ENCODE measurements around the gene WDR64. TPM values are rescaled to one million over a fixed set of nuclear protein-coding genes. Genes with fewer than 3 reads are reported as not detected.

The WDR64 gene
- total and polyA plus RNA-seq, 12 donors: 0.11 to 0.24 (median 0.12) TPM; not detected in 8

DNA sequence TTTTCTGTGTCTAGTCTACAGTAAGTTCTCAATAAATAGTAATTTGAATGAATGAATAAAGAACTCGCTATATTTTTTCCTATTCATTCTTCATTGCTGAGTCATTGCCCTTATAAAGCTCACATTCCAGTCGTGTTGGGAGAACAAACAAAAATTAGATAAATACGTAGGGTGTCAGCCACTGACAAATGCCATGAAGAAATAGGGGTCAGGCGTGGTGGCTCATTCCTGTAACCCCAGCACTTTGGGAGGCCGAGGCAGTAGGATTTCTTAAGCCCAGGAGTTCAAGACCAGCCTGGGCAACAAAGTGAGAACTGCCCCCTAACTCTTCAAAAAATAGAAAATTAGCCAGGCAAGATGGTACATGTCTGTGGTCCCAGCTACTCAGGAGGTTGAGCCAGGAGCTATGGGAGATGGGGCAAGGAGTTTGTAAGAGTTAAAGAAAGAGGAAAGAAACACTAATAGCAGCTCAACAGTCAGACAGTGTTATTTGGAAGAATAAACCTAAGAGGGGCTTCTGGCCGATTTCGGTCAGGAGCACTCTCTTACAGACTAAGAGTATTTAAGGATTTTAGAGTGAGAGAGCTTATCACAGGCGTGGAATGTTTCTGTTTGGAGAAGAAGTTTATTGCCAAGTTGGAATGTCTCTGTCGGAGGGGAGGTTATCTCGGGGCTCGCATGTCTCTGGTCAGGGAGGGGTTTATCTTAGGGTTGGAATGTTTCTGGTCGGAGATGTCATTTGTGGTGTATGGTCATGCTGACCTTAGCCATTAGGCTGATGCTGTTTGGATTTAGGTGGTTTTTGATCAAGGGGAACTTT lies 10.1 kb upstream of the WDR64 start:
- no peaks in the 10 kb centered on the region for H3K27me3 ChIP-seq
- no peak overlapping the region for H3K4me3 ChIP-seq
- H3K4me1 ChIP-seq (replicated peaks in 1 of 2): peaks cover 15 to 19% of the 10 kb centered on the region in 2 donors
- intact Hi-C loops (cut with DNase I): no loop called here
- H3K36me3 ChIP-seq (replicated peaks in 1 of 2): no peaks in the 10 kb centered on the region
- 74 to 79% (median 78%) methylated on average over 12 of the region's 12 CpGs for WGBS, 4 donors
- H3K27ac ChIP-seq: no peak overlapping the region
- TF ChIP-seq POLR2A (IDR thresholded peaks at IDR 0.05): no peak
- TF ChIP-seq, protein P1, sequence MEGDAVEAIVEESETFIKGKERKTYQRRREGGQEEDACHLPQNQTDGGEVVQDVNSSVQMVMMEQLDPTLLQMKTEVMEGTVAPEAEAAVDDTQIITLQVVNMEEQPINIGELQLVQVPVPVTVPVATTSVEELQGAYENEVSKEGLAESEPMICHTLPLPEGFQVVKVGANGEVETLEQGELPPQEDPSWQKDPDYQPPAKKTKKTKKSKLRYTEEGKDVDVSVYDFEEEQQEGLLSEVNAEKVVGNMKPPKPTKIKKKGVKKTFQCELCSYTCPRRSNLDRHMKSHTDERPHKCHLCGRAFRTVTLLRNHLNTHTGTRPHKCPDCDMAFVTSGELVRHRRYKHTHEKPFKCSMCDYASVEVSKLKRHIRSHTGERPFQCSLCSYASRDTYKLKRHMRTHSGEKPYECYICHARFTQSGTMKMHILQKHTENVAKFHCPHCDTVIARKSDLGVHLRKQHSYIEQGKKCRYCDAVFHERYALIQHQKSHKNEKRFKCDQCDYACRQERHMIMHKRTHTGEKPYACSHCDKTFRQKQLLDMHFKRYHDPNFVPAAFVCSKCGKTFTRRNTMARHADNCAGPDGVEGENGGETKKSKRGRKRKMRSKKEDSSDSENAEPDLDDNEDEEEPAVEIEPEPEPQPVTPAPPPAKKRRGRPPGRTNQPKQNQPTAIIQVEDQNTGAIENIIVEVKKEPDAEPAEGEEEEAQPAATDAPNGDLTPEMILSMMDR (IDR thresholded peaks at IDR 0.05): no peak
- no peak for DNase-seq
- no peaks in the 10 kb centered on the region for H3K9me3 ChIP-seq (replicated peaks in 1 of 3)

DNA sequence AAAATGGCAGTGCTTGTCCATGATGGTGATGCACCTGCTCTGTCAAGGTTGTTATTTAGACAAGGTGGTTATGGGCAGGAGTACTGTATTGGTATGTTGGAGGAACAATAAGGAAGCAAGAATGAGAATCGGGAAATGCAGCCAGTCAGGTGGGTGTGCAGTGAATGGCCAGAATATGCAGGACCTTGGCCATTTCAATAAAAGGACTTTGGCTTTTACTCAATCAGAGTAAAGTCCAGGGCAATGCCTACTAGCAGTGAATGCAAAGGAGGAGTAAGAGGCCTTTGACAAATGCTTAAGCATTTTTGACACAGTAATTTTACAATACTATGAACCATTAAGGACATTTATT lies 9.5 kb upstream of the WDR64 start:
- no peaks in the 10 kb centered on the region for H3K9me3 ChIP-seq (replicated peaks in 1 of 3)
- TF ChIP-seq, protein P1 (IDR thresholded peaks at IDR 0.05): no peak
- no peak for TF ChIP-seq POLR2A (IDR thresholded peaks at IDR 0.05)
- intact Hi-C loops (cut with DNase I): no loop called here
- H3K4me1 ChIP-seq (replicated peaks in 1 of 2): peaks cover 15 to 19% of the 10 kb centered on the region in 2 donors
- 86 to 96% (median 93%) methylated on average over 1 of the region's 1 CpG for WGBS, 4 donors
- no peaks in the 10 kb centered on the region for H3K27me3 ChIP-seq
- no peak overlapping the region for H3K4me3 ChIP-seq
- DNase-seq: no peak
- H3K36me3 ChIP-seq (replicated peaks in 1 of 2): no peaks in the 10 kb centered on the region
- H3K27ac ChIP-seq: no peak overlapping the region

DNA sequence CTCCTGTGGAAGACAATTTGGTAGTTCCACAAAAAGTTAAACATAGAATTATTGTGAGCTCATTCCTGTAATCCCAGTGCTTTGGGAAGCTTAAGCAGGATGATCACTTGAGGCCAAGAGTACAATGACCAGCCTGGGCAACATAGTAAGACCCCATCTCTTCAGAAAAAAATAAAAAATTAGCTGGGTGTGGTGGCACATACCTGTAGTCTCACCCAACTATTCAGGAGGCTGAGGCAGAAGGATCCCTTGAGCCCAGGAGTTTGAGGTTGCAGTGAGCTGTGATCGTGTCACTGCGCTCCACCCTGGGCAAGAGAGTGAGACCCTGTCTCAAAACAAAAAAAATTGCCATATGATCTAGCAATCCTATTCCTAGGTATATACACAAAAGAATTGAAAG lies 7.8 kb upstream of the WDR64 start:
- WGBS, 4 donors: 96 to 100% (median 99%) methylated on average over 2 of the region's 2 CpGs
- intact Hi-C loops (cut with DNase I): no loop called here

DNA sequence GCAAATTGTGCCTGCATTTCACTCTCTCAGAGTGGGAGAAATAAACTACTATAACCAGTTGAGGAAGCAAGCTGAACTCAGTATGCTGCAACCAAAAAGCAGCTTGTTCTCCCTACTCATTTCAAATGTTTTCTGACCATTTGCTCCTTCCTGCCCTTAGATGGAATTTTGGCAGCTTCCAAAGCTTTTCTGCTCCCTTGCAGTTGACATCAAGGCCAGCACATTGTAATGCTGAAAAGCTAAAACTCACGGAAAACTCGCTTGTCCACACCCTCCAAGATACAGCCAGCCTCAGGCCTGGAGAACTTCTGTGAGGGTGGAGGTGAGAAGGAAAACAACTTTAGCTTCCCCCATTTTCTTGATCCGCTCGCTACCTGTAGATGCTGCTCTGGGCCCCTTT lies 6.9 kb upstream of the WDR64 start:
- no peaks in the 10 kb centered on the region for H3K9me3 ChIP-seq (replicated peaks in 1 of 3)
- H3K27me3 ChIP-seq: no peaks in the 10 kb centered on the region
- 48 to 57% (median 51%) methylated on average over 4 of the region's 4 CpGs for WGBS, 4 donors
- H3K36me3 ChIP-seq (replicated peaks in 1 of 2): no peaks in the 10 kb centered on the region
- DNase-seq: peak in 6 of 7 donors; percentile 31 to 66 (median 42)
- H3K27ac ChIP-seq: peak overlapping the region in 3 of 5 donors; percentile 39 to 55 (median 46)
- no peak for TF ChIP-seq POLR2A (IDR thresholded peaks at IDR 0.05)
- TF ChIP-seq, protein P1 (IDR thresholded peaks at IDR 0.05): no peak
- intact Hi-C loops (cut with DNase I): no loop called here
- H3K4me1 ChIP-seq (replicated peaks in 1 of 2): peaks cover 0 to 12% of the 10 kb centered on the region in 2 donors
- H3K4me3 ChIP-seq: no peak overlapping the region

More for the DNA sequence above, 7.8 kb upstream of the WDR64 start:
- Histone ChIP-seq H3K27me3 (no peaks in the 10 kb centered on the region), H3K4me3 (no peak overlapping the region), H3K27ac (no peak overlapping the region), H3K4me1 (replicated peaks in 1 of 2) (peaks cover under 1 to 12% of the 10 kb centered on the region in 2 donors), H3K9me3 (replicated peaks in 1 of 3) (no peaks in the 10 kb centered on the region), H3K36me3 (replicated peaks in 1 of 2) (no peaks in the 10 kb centered on the region)
- TF ChIP-seq POLR2A (IDR thresholded peaks at IDR 0.05): no peak
- TF ChIP-seq, protein P1 (IDR thresholded peaks at IDR 0.05): no peak
- DNase-seq: no peak
